Heart left ventricle (tissue), 13 donors: Measurements from ENCODE around the gene BNC2.

Source experiments
- POLR2A ChIP-seq, 2 donors: fragments of 450-650 bp; IDR thresholded peaks; one replicate each; pipeline ENCODE4 v1.6.1; 2017; ENCODE audit warnings: antibody characterized with exemption in 2 of 2, mild to moderate bottlenecking in 2 of 2, moderate library complexity in 2 of 2
- TF ChIP-seq, protein P1 (sequence below), 12 donors: fragments of 200-600 bp; sonication (generic) in 4 of 12; IDR thresholded peaks; one replicate each; pipeline versions ENCODE4 v1.5.0 to v1.8.0; 2018 to 2022; ENCODE audit warnings: antibody characterized with exemption in 12 of 12, mild to moderate bottlenecking in 5 of 12
- donor health status: ischemic (EF 13 %, LVEDD 7.1; RV severe dilation, severe dysfunction).
- donor health status: DM: no; HTN: yes; CAD: no.
- donor health status: DM: no; HTN: no; CAD: no.
- donor health status: ischemic (EF 25% LVEDD 6.9; RV normal size, moderate dysfunction).
- donor health status: ischemic (EF 25% LVEDD 5.7; RV mildly dilated, moderate dysfunction).
- donor health status: ischemic (EF 35%, LVEDD 5.7; RV mildly dilated, moderate dysfunction).
- donor health status: nonischemic (EF 11% LVEDD 7.7; RV severe dilation, severe dysfunction).
- donor health status: DM: yes; HTN: yes; CAD: no.
- donor health status: PGD.
- donor health status: ischemic (EF 29% LVEDD 5.4; RV normal size, mild dysfunction).
- donor health status: nonischemic (EF 23%, LVEDD 6.1; RV moderate dilation, normal function).

DNA sequence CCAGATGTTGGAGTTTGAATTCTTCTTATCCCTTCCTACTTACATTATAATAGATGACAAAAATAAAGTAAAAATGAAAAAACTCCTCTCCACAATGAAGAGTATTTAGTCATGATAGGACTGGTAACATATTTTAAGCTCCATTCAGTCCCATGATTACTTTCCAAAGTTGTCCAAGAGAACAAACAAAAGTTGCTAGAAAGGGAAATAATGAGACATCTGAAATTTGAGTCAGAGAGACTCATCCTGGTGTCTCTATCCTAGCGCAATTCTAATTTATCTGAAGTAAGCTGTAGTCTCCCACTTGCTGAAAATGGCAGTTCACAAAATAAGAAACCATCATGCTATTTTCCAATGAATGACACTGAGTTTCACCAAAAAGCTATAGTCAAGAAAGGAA, 152.2 kb downstream of the BNC2 start:
- no peak for TF ChIP-seq POLR2A (IDR thresholded peaks at IDR 0.05)
- TF ChIP-seq, protein P1, sequence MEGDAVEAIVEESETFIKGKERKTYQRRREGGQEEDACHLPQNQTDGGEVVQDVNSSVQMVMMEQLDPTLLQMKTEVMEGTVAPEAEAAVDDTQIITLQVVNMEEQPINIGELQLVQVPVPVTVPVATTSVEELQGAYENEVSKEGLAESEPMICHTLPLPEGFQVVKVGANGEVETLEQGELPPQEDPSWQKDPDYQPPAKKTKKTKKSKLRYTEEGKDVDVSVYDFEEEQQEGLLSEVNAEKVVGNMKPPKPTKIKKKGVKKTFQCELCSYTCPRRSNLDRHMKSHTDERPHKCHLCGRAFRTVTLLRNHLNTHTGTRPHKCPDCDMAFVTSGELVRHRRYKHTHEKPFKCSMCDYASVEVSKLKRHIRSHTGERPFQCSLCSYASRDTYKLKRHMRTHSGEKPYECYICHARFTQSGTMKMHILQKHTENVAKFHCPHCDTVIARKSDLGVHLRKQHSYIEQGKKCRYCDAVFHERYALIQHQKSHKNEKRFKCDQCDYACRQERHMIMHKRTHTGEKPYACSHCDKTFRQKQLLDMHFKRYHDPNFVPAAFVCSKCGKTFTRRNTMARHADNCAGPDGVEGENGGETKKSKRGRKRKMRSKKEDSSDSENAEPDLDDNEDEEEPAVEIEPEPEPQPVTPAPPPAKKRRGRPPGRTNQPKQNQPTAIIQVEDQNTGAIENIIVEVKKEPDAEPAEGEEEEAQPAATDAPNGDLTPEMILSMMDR (IDR thresholded peaks at IDR 0.05) = no peak
